Measurements from ENCODE around the gene U2AF2. TPM values are rescaled to one million over a fixed set of nuclear protein-coding genes. Genes with fewer than 3 reads are reported as not detected.

The U2AF2 gene
- total RNA-seq, 1 experiment from 2014 or later = 545 TPM

GRCh38 chr19:55618426-55618825 is 36.4 kb upstream of the U2AF2 start:
- intact Hi-C loops (cut with micrococcal nuclease; ENCODE audit: unreplicated experiment) = no loop called here
- no TSS peak for BruUV-seq (replicated peaks)
- no peaks in the 10 kb centered on the region for H3K36me3 ChIP-seq (ENCODE audit: control insufficient read depth, insufficient read depth, low read length)
- H3K9me3 ChIP-seq (ENCODE audit: control insufficient read depth, insufficient read depth, low read depth, low read length) = no peaks in the 10 kb centered on the region
- in situ Hi-C loops (cut with HindIII; ENCODE audit: low pct_unique_long_range_greater_than_20kb, low sequenced_read_pairs) = no loop called here
- DNase-seq (ENCODE audit: low read depth, low spot score) (no peak), ATAC-seq (no peak)
- ChIA-PET CTCF (no interaction called here), POLR2A (interaction anchor here (0.7 kb wide), 2 partner anchors 20 to 45 kb away, joined by 9 to 14 read pairs; no protein-coding TSS in a partner anchor)
- H3K4me3 ChIP-seq (ENCODE audit: low read depth in 2 of 2, low read length in 2 of 2) = no peak overlapping the region
- no peak overlapping the region for H3K27ac ChIP-seq (ENCODE audit: low read length)
- H3K4me1 ChIP-seq (ENCODE audit: control insufficient read depth, insufficient read depth, low read length) = no peaks in the 10 kb centered on the region
- H3K27me3 ChIP-seq (ENCODE audit: control insufficient read depth, insufficient read depth, low read length) = no peaks in the 10 kb centered on the region
- TF ChIP-seq POLR2AphosphoS5 (IDR thresholded peaks at IDR 0.05; ENCODE audit: low read depth, low read length) = no peak
- TF ChIP-seq REST (IDR thresholded peaks at IDR 0.05; ENCODE audit: insufficient read depth in 1 of 2, low read depth in 2 of 2, low read length in 1 of 2) = no peak
- TF ChIP-seq CTCF (IDR thresholded peaks at IDR 0.05) = no peak
- no peak for TF ChIP-seq TCF7L2 (IDR thresholded peaks at IDR 0.05; ENCODE audit: low read depth, low read length)
- no peak for TF ChIP-seq SIN3A (IDR thresholded peaks at IDR 0.05; ENCODE audit: borderline replicate concordance, insufficient read depth, low read depth, low read length)

GRCh38 chr19:55619286-55619685 is 35.5 kb upstream of the U2AF2 start:
- BruUV-seq (replicated peaks) = TSS peak; percentile 55
- no peaks in the 10 kb centered on the region for H3K27me3 ChIP-seq (ENCODE audit: control insufficient read depth, insufficient read depth, low read length)
- POLR2A ChIA-PET = no interaction called here
- in situ Hi-C loops (cut with HindIII; ENCODE audit: low pct_unique_long_range_greater_than_20kb, low sequenced_read_pairs) = no loop called here
- ATAC-seq (no peak), DNase-seq (ENCODE audit: low read depth, low spot score) (no peak)
- TF ChIP-seq POLR2AphosphoS5 (IDR thresholded peaks at IDR 0.05; ENCODE audit: low read depth, low read length) (0 out of 2 replicates have a peak, but pooled peaks have one; percentile 32), CTCF (IDR thresholded peaks at IDR 0.05) (no peak)
- no peaks in the 10 kb centered on the region for H3K36me3 ChIP-seq (ENCODE audit: control insufficient read depth, insufficient read depth, low read length)
- intact Hi-C loops (cut with micrococcal nuclease; ENCODE audit: unreplicated experiment) = no loop called here
- no peaks in the 10 kb centered on the region for H3K9me3 ChIP-seq (ENCODE audit: control insufficient read depth, insufficient read depth, low read depth, low read length)
- H3K4me1 ChIP-seq (ENCODE audit: control insufficient read depth, insufficient read depth, low read length) = no peaks in the 10 kb centered on the region
- H3K4me3 ChIP-seq (ENCODE audit: low read depth in 2 of 2, low read length in 2 of 2) = no peak overlapping the region
- no peak overlapping the region for H3K27ac ChIP-seq (ENCODE audit: low read length)
- CTCF ChIA-PET = interaction anchor here (0.7 kb wide), 2 partner anchors 8 to 20 kb away, joined by 3 to 7 read pairs; partner anchors contain the start of gene FIZ1
